HCT116 (cell line): ENCODE data around the gene RAB9A. TPM values are rescaled to one million over a fixed set of nuclear protein-coding genes. Genes with fewer than 3 reads are reported as not detected.

ENCODE experiments used
- ATAC-seq: fragments of 200-7000 bp; cut with Tn5 transposase; 2 replicates; pipeline ENCODE4 v1.9.1; 2020; ENCODE audit warnings: mild to moderate bottlenecking, moderate library complexity
- BruUV-seq: library from RNA; stranded (reverse); fragments of 400-500 nt; replicated peaks from 2 replicates; lab custom pipeline; 2021; lab: Mats Ljungman, UMichigan
- CTCF ChIA-PET: fragments of 300-600 bp; sonication (Branson Sonifier 250); formaldehyde crosslinking; loops from one replicate; lab custom pipeline; 2021; ENCODE audit warnings: antibody characterized with exemption; lab: Charles Lee
- POLR2A ChIA-PET: fragments of 300-600, 350-600 bp; sonication (Branson Sonifier 250); formaldehyde crosslinking; loops from one replicate; lab custom pipeline; 2021; ENCODE audit warnings: antibody characterized with exemption; lab: Charles Lee
- RAD21 ChIA-PET, 2 experiments: fragments of 300-600 bp; sonication (Branson Sonifier 250); formaldehyde crosslinking; loops; one replicate each; lab custom pipeline; 2023; ENCODE audit warnings: low total read pairs in 2 of 2; ENCODE audit not compliant: uncharacterized antibody in 2 of 2, unreplicated experiment in 2 of 2, low non-redundant PET in 1 of 2; lab: Charles Lee
- DNase-seq: peaks from one replicate; pipeline ENCODE4 v3.0.0-alpha.2; 2010; ENCODE audit warnings: low read depth, low spot score
- H2AFZ ChIP-seq: fragments of 200-600 bp; shearing (Covaris generic), sonication (generic); 2 replicates; pipeline ENCODE4 v1.6.1; 2017; ENCODE audit warnings: low read depth, mixed run types, mixed read lengths, antibody characterized with exemption, low read length; ENCODE audit not compliant: poor library complexity, severe bottlenecking
- H3K27ac ChIP-seq: 2 replicates; pipeline ENCODE4 v1.5.1; 2012; ENCODE audit warnings: low read depth, low read length
- H3K27me3 ChIP-seq: fragments of 200-600 bp; sonication (generic); 2 replicates; pipeline ENCODE4 v1.6.1; 2016; ENCODE audit warnings: mixed run types, low read length, mixed read lengths; ENCODE audit not compliant: insufficient read depth
- H3K36me3 ChIP-seq, 2 experiments: fragments of 200-500 bp in 1 of 2; fragments of 200-600 bp in 1 of 2; sonication (Bioruptor generic) in 1 of 2; sonication (generic) in 1 of 2; 2 replicates each; pipeline versions ENCODE4 v1.5.1 to v1.6.1; 2014 to 2016; ENCODE audit warnings: low read length in 2 of 2, inconsistent platforms in 1 of 2, mixed read lengths in 1 of 2, mixed run types in 1 of 2; ENCODE audit not compliant: insufficient read depth in 2 of 2, control insufficient read depth in 1 of 2
- H3K4me1 ChIP-seq, 2 experiments: fragments of 200-600 bp in 1 of 2; sonication (generic) in 1 of 2; 2 replicates each; pipeline versions ENCODE4 v1.5.1 to v1.6.1; 2012 to 2017; ENCODE audit warnings: low read length in 2 of 2, inconsistent platforms in 1 of 2, mild to moderate bottlenecking in 1 of 2, mixed read lengths in 1 of 2, mixed run types in 1 of 2, moderate library complexity in 1 of 2; ENCODE audit not compliant: insufficient read depth in 2 of 2, control insufficient read depth in 1 of 2
- H3K4me2 ChIP-seq: fragments of 200-600 bp; sonication (generic); 2 replicates; pipeline ENCODE4 v1.6.1; 2017; ENCODE audit warnings: mixed run types, low read length, mixed read lengths
- H3K4me3 ChIP-seq, 2 experiments: fragments of 200-600 bp in 1 of 2; sonication (generic) in 1 of 2; replicated peaks in 1 of 2; 2 replicates each; pipeline ENCODE4 v1.5.1; 2011 to 2016; ENCODE audit warnings: low read length in 2 of 2, control low read depth in 1 of 2, low read depth in 1 of 2, mild to moderate bottlenecking in 1 of 2, mixed read lengths in 1 of 2, mixed run types in 1 of 2
- H3K79me2 ChIP-seq: fragments of 200-600 bp; sonication (generic); 2 replicates; pipeline ENCODE4 v1.6.1; 2017; ENCODE audit warnings: mild to moderate bottlenecking, mixed run types, low read length, moderate library complexity, mixed read lengths; ENCODE audit not compliant: insufficient read depth
- H3K9ac ChIP-seq: fragments of 200-600 bp; sonication (generic); 2 replicates; pipeline ENCODE4 v1.6.1; 2016; ENCODE audit warnings: low read length, mixed read lengths
- H3K9me2 ChIP-seq: fragments of 200-600 bp; sonication (generic), shearing (Covaris generic); 2 replicates; pipeline ENCODE4 v1.6.1; 2017; ENCODE audit warnings: mixed run types, mild to moderate bottlenecking, moderate library complexity; ENCODE audit not compliant: insufficient read depth
- H3K9me3 ChIP-seq, 2 experiments: fragments of 200-500 bp in 1 of 2; fragments of 200-600 bp in 1 of 2; sonication (Bioruptor generic) in 1 of 2; sonication (generic) in 1 of 2; 2 replicates each; pipeline ENCODE4 v1.6.1; 2014 to 2017; ENCODE audit warnings: low read length in 2 of 2, mixed read lengths in 2 of 2, inconsistent platforms in 1 of 2, low read depth in 1 of 2, mild to moderate bottlenecking in 1 of 2, mixed run types in 1 of 2, moderate library complexity in 1 of 2; ENCODE audit not compliant: control insufficient read depth in 1 of 2, insufficient read depth in 1 of 2
- H4K20me1 ChIP-seq: fragments of 200-600 bp; sonication (generic), shearing (Covaris generic); 2 replicates; pipeline ENCODE4 v1.6.1; 2017; ENCODE audit warnings: mixed run types, mild to moderate bottlenecking, moderate library complexity; ENCODE audit not compliant: insufficient read depth
- CBX3 ChIP-seq: IDR thresholded peaks from 2 replicates; pipeline ENCODE4 v1.6.1; 2012; ENCODE audit warnings: low read depth
- EGR1 ChIP-seq: IDR thresholded peaks from 2 replicates; pipeline ENCODE4 v1.6.1; 2012; ENCODE audit warnings: low read depth
- ELF1 ChIP-seq: IDR thresholded peaks from 2 replicates; pipeline ENCODE4 v1.6.1; 2012; ENCODE audit warnings: low read depth, borderline replicate concordance
- JUND ChIP-seq: IDR thresholded peaks from 2 replicates; pipeline ENCODE4 v1.6.1; 2012
- MAX ChIP-seq: IDR thresholded peaks from 2 replicates; pipeline ENCODE4 v1.6.1; 2012
- POLR2AphosphoS5 ChIP-seq: IDR thresholded peaks from 2 replicates; pipeline ENCODE4 v1.6.1; 2011; ENCODE audit warnings: mild to moderate bottlenecking, low read depth, low read length, moderate library complexity
- RAD21 ChIP-seq: IDR thresholded peaks from 2 replicates; pipeline ENCODE4 v1.6.1; 2012; ENCODE audit warnings: low read depth, mild to moderate bottlenecking
- REST ChIP-seq: IDR thresholded peaks from 2 replicates; pipeline ENCODE4 v1.6.1; 2012; ENCODE audit warnings: low read depth
- SP1 ChIP-seq: IDR thresholded peaks from 2 replicates; pipeline ENCODE4 v1.6.1; 2012; ENCODE audit warnings: low read depth
- SRF ChIP-seq: IDR thresholded peaks from 2 replicates; pipeline ENCODE4 v1.6.1; 2012; ENCODE audit warnings: low read depth
- TCF7L2 ChIP-seq: IDR thresholded peaks from 2 replicates; pipeline ENCODE4 v1.7.0; 2011; ENCODE audit warnings: borderline replicate concordance, inconsistent platforms; ENCODE audit not compliant: insufficient read depth, insufficient read length; ENCODE audit errors: extremely low read depth
- ZNF274 ChIP-seq: fragments of 200-500 bp; sonication (Bioruptor generic); IDR thresholded peaks from 2 replicates; pipeline ENCODE4 v1.6.1; 2014; ENCODE audit warnings: mild to moderate bottlenecking, low read depth, low read length, inconsistent platforms
- intact Hi-C: fragments of 100-400 bp; cut with micrococcal nuclease; formaldehyde crosslinking; loops from 2 replicates; pipeline ENCODE4 v1.10.0; 2022
- total RNA-seq: library from RNA; stranded (reverse); gene quantifications from one replicate; pipeline ENCODE4 v1.2.1, GENCODE V29; 2021; ENCODE audit not compliant: unreplicated experiment
- TF ChIP-seq, protein P1 (sequence below): IDR thresholded peaks from 2 replicates; pipeline ENCODE4 v1.6.1; 2011; ENCODE audit warnings: mild to moderate bottlenecking, low read length, moderate library complexity; ENCODE audit not compliant: insufficient replicate concordance; ENCODE audit errors: extremely low read depth

RAB9A gene
- total RNA-seq, 1 experiment from 2014 or later, result 23.9 TPM

DNA sequence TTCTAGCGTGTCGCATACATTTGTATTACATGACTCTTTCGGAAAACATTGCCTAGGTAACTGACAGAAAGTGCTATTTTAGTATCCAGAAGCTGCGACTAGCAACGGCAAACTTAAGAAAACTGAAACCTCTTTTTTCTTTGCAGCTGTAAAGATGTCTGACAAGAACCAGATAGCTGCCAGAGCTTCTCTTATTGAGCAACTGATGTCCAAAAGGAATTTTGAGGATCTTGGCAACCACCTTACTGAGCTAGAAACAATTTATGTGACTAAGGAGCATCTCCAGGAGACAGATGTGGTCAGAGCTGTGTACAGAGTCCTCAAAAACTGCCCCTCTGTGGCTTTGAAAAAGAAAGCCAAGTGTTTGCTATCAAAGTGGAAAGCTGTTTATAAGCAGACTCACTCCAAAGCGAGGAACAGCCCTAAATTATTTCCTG, 26.6 kb upstream of the RAB9A start:
- Histone ChIP-seq H3K4me1 (peaks cover 0 to 4% of the 10 kb centered on the region in 2 experiments; a peak in 1 of 4 replicates), H3K9me2 (no peaks in the 10 kb centered on the region), H3K36me3 (no peaks in the 10 kb centered on the region), H3K4me3 (no peak overlapping the region), H3K27ac (no peak overlapping the region), H3K79me2 (no peaks in the 10 kb centered on the region), H3K4me2 (no peak overlapping the region), H2AFZ (no peak overlapping the region), H4K20me1 (no peaks in the 10 kb centered on the region), H3K9ac (no peak overlapping the region), H3K9me3 (no peaks in the 10 kb centered on the region), H3K27me3 (no peaks in the 10 kb centered on the region)
- intact Hi-C loops, result no loop called here
- ATAC-seq (no peak), DNase-seq (no peak)
- ChIA-PET POLR2A (no interaction called here), RAD21 (no interaction called here), CTCF (no interaction called here)
- TF ChIP-seq MAX, result no peak
- TF ChIP-seq REST, result no peak
- TF ChIP-seq SP1, result no peak
- TF ChIP-seq RAD21, result no peak
- TF ChIP-seq JUND, result no peak
- TF ChIP-seq ZNF274, result no peak
- TF ChIP-seq CBX3, result no peak
- TF ChIP-seq EGR1, result no peak
- TF ChIP-seq SRF, result no peak
- no peak for TF ChIP-seq POLR2AphosphoS5
- no peak for TF ChIP-seq ELF1
- TF ChIP-seq, protein P1, sequence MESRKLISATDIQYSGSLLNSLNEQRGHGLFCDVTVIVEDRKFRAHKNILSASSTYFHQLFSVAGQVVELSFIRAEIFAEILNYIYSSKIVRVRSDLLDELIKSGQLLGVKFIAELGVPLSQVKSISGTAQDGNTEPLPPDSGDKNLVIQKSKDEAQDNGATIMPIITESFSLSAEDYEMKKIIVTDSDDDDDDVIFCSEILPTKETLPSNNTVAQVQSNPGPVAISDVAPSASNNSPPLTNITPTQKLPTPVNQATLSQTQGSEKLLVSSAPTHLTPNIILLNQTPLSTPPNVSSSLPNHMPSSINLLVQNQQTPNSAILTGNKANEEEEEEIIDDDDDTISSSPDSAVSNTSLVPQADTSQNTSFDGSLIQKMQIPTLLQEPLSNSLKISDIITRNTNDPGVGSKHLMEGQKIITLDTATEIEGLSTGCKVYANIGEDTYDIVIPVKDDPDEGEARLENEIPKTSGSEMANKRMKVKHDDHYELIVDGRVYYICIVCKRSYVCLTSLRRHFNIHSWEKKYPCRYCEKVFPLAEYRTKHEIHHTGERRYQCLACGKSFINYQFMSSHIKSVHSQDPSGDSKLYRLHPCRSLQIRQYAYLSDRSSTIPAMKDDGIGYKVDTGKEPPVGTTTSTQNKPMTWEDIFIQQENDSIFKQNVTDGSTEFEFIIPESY, result no peak
- TF ChIP-seq TCF7L2, result no peak
- no TSS peak for BruUV-seq
